Esophagus muscularis mucosa (tissue), 4 donors: ENCODE results near the gene MAP2K2. TPM values are rescaled to one million over a fixed set of nuclear protein-coding genes. Genes with fewer than 3 reads are reported as not detected.

ENCODE experiments used
- DNase-seq: peaks from one replicate; pipeline ENCODE4 v3.0.0-alpha.2; 2017; ENCODE audit errors: extremely low spot score
- H3K27ac ChIP-seq, 4 donors: fragments of 200-600 bp; sonication (generic); replicated peaks in 1 of 4; 1 replicate in 3 of 4; 2 replicates in 1 of 4; pipeline ENCODE4 v1.5.1; 2016 to 2019; ENCODE audit warnings: mild to moderate bottlenecking in 1 of 4
- H3K27me3 ChIP-seq, 4 donors: fragments of 200-600 bp; sonication (generic); one replicate each; pipeline versions ENCODE4 v1.5.1 to v1.6.0; 2016 to 2019
- H3K36me3 ChIP-seq, 4 donors: fragments of 200-600 bp; sonication (generic); one replicate each; pipeline ENCODE4 v1.5.1; 2016 to 2019
- H3K4me1 ChIP-seq, 4 donors: fragments of 200-600 bp; sonication (generic); one replicate each; pipeline ENCODE4 v1.5.1; 2016 to 2019
- H3K4me3 ChIP-seq, 4 donors: fragments of 200-600 bp; sonication (generic); 1 replicate in 2 of 4; 2 replicates in 2 of 4; pipeline ENCODE4 v1.5.1; 2016 to 2019; ENCODE audit warnings: mild to moderate bottlenecking in 4 of 4, moderate library complexity in 1 of 4
- H3K9me3 ChIP-seq, 4 donors: fragments of 200-600 bp; sonication (generic); 1 replicate in 3 of 4; 2 replicates in 1 of 4; pipeline ENCODE4 v1.5.1; 2016 to 2019
- EP300 ChIP-seq: sonication (generic); formaldehyde crosslinking; IDR thresholded peaks from one replicate; pipeline ENCODE4 v1.6.1; 2017; ENCODE audit warnings: antibody characterized with exemption
- POLR2A ChIP-seq: fragments of 450-650 bp; IDR thresholded peaks from one replicate; pipeline ENCODE4 v1.6.1; 2017; ENCODE audit warnings: antibody characterized with exemption, moderate library complexity, mild to moderate bottlenecking, low read depth
- POLR2AphosphoS5 ChIP-seq, 2 donors: sonication (generic); formaldehyde crosslinking; IDR thresholded peaks; one replicate each; pipeline ENCODE4 v1.6.1; 2017; ENCODE audit warnings: antibody characterized with exemption in 2 of 2
- WGBS: methylation state at CpG from one replicate; pipeline ENCODE4 v1.1.5; 2018; 5-methylcytosine and 5-hydroxymethylcytosine counted together
- intact Hi-C: fragments of 100-400 bp; cut with DNase I; formaldehyde crosslinking; loops from one replicate; pipeline ENCODE4 v1.15.1; 2023
- total RNA-seq, 4 donors: library from RNA; depleted of rRNA; stranded (reverse); fragments of >200 nt; gene quantifications; one replicate each; pipeline versions ENCODE4 v1.1.0 to v1.2.1, GENCODE V29; 2016
- TF ChIP-seq, protein P1 (sequence below), 3 experiments: fragments of 200-600 bp in 2 of 3; fragments of 450-650 bp in 1 of 3; sonication (generic) in 2 of 3; IDR thresholded peaks; one replicate each; pipeline ENCODE4 v1.5.1; 2017 to 2019; ENCODE audit warnings: antibody characterized with exemption in 3 of 3, mild to moderate bottlenecking in 2 of 3, moderate library complexity in 1 of 3

Gene MAP2K2
- total RNA-seq, 4 donors from 2014 or later, result 59.0 to 145 (median 101) TPM

DNA sequence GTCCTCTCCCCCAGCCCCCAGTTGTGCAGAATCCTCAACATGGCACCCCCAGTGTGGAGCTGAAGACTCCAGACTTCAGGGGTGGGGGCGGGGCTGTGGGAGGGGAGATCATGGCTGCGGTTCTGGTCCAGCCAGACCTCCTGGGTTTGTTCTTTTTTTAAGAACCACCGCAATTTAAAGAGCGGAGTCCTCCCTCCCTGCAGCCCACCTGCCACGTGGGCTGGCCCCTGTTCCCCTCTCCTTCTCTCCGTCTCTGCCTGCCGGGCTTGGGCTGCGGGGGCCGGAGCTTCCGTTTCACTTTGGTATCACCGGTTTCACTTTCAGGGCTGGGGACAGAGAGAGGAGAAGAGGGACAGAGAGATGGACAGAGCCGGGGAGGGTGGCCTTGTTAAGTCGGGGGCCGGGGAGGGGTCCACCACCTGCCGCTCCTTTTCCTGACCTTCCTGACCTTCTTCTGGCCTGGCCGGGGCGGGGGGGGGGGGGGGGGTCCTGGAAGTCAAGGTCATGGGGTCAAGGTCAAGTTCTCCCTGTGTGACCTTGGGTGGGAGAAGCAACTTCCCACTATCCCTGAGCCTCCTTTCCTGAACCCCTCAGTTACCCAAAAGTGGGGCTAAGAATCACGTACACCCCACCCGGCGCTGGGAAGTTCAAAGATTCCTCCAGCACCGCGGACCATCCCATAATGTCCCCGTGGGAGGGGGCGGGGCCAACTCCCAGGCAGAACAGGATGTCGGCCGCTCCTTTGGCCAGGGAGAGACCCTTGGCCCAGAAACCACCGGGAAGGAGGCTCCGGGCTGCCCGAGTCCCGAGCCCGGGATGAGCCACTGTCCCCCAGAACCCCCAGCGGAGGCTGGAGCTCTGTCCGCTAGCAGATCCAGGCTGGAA, 45.9 kb downstream of the MAP2K2 start:
- TF ChIP-seq POLR2AphosphoS5 (IDR thresholded peaks at IDR 0.05), result peak; percentile 17 to 31
- TF ChIP-seq, protein P1, sequence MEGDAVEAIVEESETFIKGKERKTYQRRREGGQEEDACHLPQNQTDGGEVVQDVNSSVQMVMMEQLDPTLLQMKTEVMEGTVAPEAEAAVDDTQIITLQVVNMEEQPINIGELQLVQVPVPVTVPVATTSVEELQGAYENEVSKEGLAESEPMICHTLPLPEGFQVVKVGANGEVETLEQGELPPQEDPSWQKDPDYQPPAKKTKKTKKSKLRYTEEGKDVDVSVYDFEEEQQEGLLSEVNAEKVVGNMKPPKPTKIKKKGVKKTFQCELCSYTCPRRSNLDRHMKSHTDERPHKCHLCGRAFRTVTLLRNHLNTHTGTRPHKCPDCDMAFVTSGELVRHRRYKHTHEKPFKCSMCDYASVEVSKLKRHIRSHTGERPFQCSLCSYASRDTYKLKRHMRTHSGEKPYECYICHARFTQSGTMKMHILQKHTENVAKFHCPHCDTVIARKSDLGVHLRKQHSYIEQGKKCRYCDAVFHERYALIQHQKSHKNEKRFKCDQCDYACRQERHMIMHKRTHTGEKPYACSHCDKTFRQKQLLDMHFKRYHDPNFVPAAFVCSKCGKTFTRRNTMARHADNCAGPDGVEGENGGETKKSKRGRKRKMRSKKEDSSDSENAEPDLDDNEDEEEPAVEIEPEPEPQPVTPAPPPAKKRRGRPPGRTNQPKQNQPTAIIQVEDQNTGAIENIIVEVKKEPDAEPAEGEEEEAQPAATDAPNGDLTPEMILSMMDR (IDR thresholded peaks at IDR 0.05), result no peak
- H3K27ac ChIP-seq, result peak overlapping the region; percentile 77 to 85 (median 82)
- peak overlapping the region; percentile 62 to 67 (median 66) for H3K4me3 ChIP-seq
- no peaks in the 10 kb centered on the region for H3K9me3 ChIP-seq
- H3K27me3 ChIP-seq, result no peaks in the 10 kb centered on the region
- H3K4me1 ChIP-seq, result peaks cover 17 to 25% (median 18%) of the 10 kb centered on the region in 4 donors
- no peaks in the 10 kb centered on the region for H3K36me3 ChIP-seq
- no peak for DNase-seq
- 26% methylated on average over 20 of the region's 33 CpGs for WGBS
- intact Hi-C loops, result loop anchor here (5.0 kb wide), 1 partner anchor 91 kb away; the partner anchor contains the start of gene EEF2

DNA sequence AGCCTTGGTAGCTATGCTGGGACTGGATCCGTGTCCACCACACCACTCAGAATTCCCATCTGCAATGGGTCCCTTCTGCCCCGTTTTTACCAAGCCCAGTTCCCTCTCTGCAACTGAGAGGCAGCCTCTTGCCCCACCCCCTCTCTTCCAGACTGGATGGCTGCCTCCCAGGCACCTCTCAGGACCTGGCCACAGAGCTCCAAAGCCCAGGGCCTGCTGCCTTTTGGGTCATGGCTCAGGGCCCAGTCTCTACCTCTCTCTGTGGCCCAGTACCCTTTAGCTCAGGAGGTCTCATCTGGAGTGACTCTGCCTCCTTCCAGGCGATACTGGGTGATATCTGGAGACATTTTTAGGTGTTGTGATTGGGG, 46.9 kb downstream of the MAP2K2 start:
- H3K4me1 ChIP-seq, result peaks cover 17 to 25% (median 18%) of the 10 kb centered on the region in 4 donors
- TF ChIP-seq POLR2A (no peak), POLR2AphosphoS5 (IDR thresholded peaks at IDR 0.05) (no peak), EP300 (no peak)
- TF ChIP-seq, protein P1 (IDR thresholded peaks at IDR 0.05), result no peak
- no peak for DNase-seq
- no peaks in the 10 kb centered on the region for H3K27me3 ChIP-seq
- H3K36me3 ChIP-seq, result no peaks in the 10 kb centered on the region
- 67% methylated on average over 2 of the region's 3 CpGs for WGBS
- intact Hi-C loops, result loop anchor here (5.0 kb wide), 1 partner anchor 90 kb away; the partner anchor contains the start of gene EEF2
- no peaks in the 10 kb centered on the region for H3K9me3 ChIP-seq
- peak overlapping the region; percentile 77 to 85 (median 82) for H3K27ac ChIP-seq
- no peak overlapping the region for H3K4me3 ChIP-seq

DNA sequence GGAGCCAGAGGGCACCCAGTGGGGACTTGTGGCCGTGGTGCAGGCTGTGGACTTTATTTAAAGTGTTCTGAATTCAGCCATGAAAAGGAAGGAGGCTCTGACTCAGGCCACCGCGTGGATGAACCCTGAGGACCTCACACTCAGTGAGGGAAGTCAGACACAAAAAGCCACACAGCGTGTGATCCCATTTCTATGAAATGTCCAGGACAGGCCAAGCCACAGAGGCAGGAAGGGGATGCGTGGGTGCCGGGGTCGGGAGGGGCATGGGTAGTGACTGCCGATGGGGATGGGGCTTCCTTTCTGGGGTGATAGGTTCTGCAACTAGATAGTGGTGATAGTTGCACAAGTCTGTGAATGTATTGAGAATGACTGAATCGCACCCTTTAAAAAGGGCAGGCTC, 48.5 kb downstream of the MAP2K2 start:
- 87% methylated on average over 6 of the region's 9 CpGs for WGBS
- DNase-seq, result no peak
- intact Hi-C loops, result loop anchor here (5.0 kb wide), 1 partner anchor 88 kb away; the partner anchor contains the start of gene EEF2
- TF ChIP-seq POLR2A, result no peak
- TF ChIP-seq, protein P1 (IDR thresholded peaks at IDR 0.05), result no peak
- TF ChIP-seq POLR2AphosphoS5 (IDR thresholded peaks at IDR 0.05), result no peak
- TF ChIP-seq EP300, result no peak
- Histone ChIP-seq H3K27ac (no peak overlapping the region), H3K4me3 (no peak overlapping the region), H3K27me3 (no peaks in the 10 kb centered on the region), H3K4me1 (peaks cover 17 to 25% (median 18%) of the 10 kb centered on the region in 4 donors), H3K9me3 (no peaks in the 10 kb centered on the region), H3K36me3 (no peaks in the 10 kb centered on the region)

DNA sequence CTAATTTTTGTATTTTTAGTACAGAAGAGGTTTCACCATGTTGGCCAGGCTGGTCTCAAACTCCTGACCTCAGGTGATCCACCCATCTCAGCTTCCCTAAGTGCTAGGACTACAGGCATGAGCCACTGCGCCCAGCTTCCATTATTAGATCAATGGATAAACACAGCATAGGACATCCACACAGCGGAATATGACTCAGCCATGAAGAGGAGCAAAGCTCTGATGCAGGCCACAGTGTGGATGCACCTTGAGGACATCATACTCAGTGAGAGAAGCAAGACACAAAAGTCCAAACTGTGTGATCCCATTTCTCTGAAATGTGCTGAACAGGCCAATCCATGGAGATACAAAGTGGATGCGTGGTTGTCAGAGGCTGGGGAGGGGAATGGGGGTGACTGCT, 52.3 kb downstream of the MAP2K2 start:
- no peak overlapping the region for H3K27ac ChIP-seq
- H3K4me1 ChIP-seq, result peaks cover 4 to 19% (median 17%) of the 10 kb centered on the region in 4 donors
- WGBS, result 96% methylated on average over 3 of the region's 3 CpGs
- H3K27me3 ChIP-seq, result no peaks in the 10 kb centered on the region
- DNase-seq, result no peak
- no peak overlapping the region for H3K4me3 ChIP-seq
- H3K9me3 ChIP-seq, result no peaks in the 10 kb centered on the region
- no peaks in the 10 kb centered on the region for H3K36me3 ChIP-seq
- intact Hi-C loops, result no loop called here
- TF ChIP-seq EP300 (no peak), POLR2AphosphoS5 (IDR thresholded peaks at IDR 0.05) (no peak), POLR2A (no peak)
- TF ChIP-seq, protein P1 (IDR thresholded peaks at IDR 0.05), result no peak
